DOHH2 (cell line): ENCODE results near the gene APCDD1L.

Source experiments
- H3F3A ChIP-seq: fragments of 200-600 bp; sonication (generic), shearing (Covaris generic); 2 replicates; pipeline ENCODE4 v1.6.0; 2016; ENCODE audit warnings: antibody characterized with exemption, mild to moderate bottlenecking; ENCODE audit not compliant: control insufficient read depth, insufficient read depth
- H3K27ac ChIP-seq: fragments of 200-600 bp; sonication (generic); 2 replicates; pipeline ENCODE4 v1.5.1; 2014; ENCODE audit warnings: low read depth, mild to moderate bottlenecking, low read length, moderate library complexity
- H3K27me3 ChIP-seq: fragments of 200-600 bp; sonication (generic); 2 replicates; pipeline ENCODE4 v1.6.1; 2014; ENCODE audit warnings: mild to moderate bottlenecking, low read length, mixed read lengths; ENCODE audit not compliant: control insufficient read depth
- H3K36me3 ChIP-seq: fragments of 200-600 bp; sonication (generic); 2 replicates; pipeline ENCODE4 v1.6.1; 2014; ENCODE audit warnings: mild to moderate bottlenecking, low read length, moderate library complexity, mixed read lengths; ENCODE audit not compliant: control insufficient read depth
- H3K4me1 ChIP-seq: fragments of 200-600 bp; sonication (generic); 2 replicates; pipeline ENCODE4 v1.6.1; 2014; ENCODE audit warnings: mild to moderate bottlenecking, low read length, mixed read lengths; ENCODE audit not compliant: control insufficient read depth
- H3K4me2 ChIP-seq: fragments of 200-600 bp; sonication (generic); 2 replicates; pipeline ENCODE4 v1.6.0; 2014; ENCODE audit warnings: mild to moderate bottlenecking, low read length, moderate library complexity
- H3K4me3 ChIP-seq: fragments of 200-600 bp; sonication (generic); 2 replicates; pipeline ENCODE4 v1.5.1; 2014; ENCODE audit warnings: mild to moderate bottlenecking, low read length, mixed read lengths
- H3K79me2 ChIP-seq: fragments of 200-600 bp; sonication (generic); 2 replicates; pipeline ENCODE4 v1.6.1; 2014; ENCODE audit warnings: mild to moderate bottlenecking, low read length, mixed read lengths; ENCODE audit not compliant: control insufficient read depth
- H3K9me2 ChIP-seq: fragments of 200-600 bp; sonication (generic); replicated peaks from 2 replicates; pipeline ENCODE4 v1.6.1; 2014; ENCODE audit warnings: mild to moderate bottlenecking, low read length, mixed read lengths; ENCODE audit not compliant: control insufficient read depth
- H3K9me3 ChIP-seq: fragments of 200-600 bp; sonication (generic); 2 replicates; pipeline ENCODE4 v1.6.1; 2014; ENCODE audit warnings: antibody characterized with exemption, low read length, mixed read lengths; ENCODE audit not compliant: control insufficient read depth, insufficient read depth
- H4K20me1 ChIP-seq: fragments of 200-600 bp; sonication (generic); 2 replicates; pipeline ENCODE4 v1.6.0; 2014; ENCODE audit warnings: low read depth, mild to moderate bottlenecking, antibody characterized with exemption, low read length, moderate library complexity; ENCODE audit not compliant: control insufficient read depth, insufficient read depth
- CTCF ChIP-seq: fragments of 200-600 bp; sonication (generic); IDR thresholded peaks from one replicate; pipeline ENCODE4 v1.5.1; 2014; ENCODE audit warnings: antibody characterized with exemption, mild to moderate bottlenecking, low read depth, low read length; ENCODE audit not compliant: poor library complexity, severe bottlenecking
- EZH2phosphoT487 ChIP-seq: fragments of 200-600 bp; sonication (generic); IDR thresholded peaks from 2 replicates; pipeline ENCODE4 v1.6.1; 2017; ENCODE audit warnings: borderline replicate concordance, mild to moderate bottlenecking, antibody characterized with exemption, low read length, moderate library complexity, mixed read lengths

APCDD1L gene

GRCh38 chr20:58478141-58478805 is 36.9 kb downstream of the APCDD1L start:
- Histone ChIP-seq H3K4me2 (no peak overlapping the region), H3K27ac (no peak overlapping the region), H3K4me1 (no peaks in the 10 kb centered on the region), H3F3A (no peaks in the 10 kb centered on the region), H4K20me1 (peaks cover 2% of the 10 kb centered on the region; the same call in 1 of the 2 replicates), H3K36me3 (no peaks in the 10 kb centered on the region), H3K27me3 (no peaks in the 10 kb centered on the region), H3K79me2 (no peaks in the 10 kb centered on the region), H3K9me3 (no peaks in the 10 kb centered on the region), H3K4me3 (no peak overlapping the region), H3K9me2 (no peaks in the 10 kb centered on the region)
- TF ChIP-seq EZH2phosphoT487: no peak
- no peak for TF ChIP-seq CTCF

- no peaks in the 10 kb centered on the region for H3K27me3 ChIP-seq
- H3F3A ChIP-seq: no peaks in the 10 kb centered on the region
- no peak overlapping the region for H3K27ac ChIP-seq
- H3K4me2 ChIP-seq: no peak overlapping the region
- no peaks in the 10 kb centered on the region for H3K36me3 ChIP-seq
- TF ChIP-seq EZH2phosphoT487: no peak
- no peak for TF ChIP-seq CTCF
- peaks cover 2% of the 10 kb centered on the region; the same call in 1 of the 2 replicates for H4K20me1 ChIP-seq
- H3K9me3 ChIP-seq: no peaks in the 10 kb centered on the region
- no peaks in the 10 kb centered on the region for H3K79me2 ChIP-seq
- H3K4me1 ChIP-seq: no peaks in the 10 kb centered on the region
- no peak overlapping the region for H3K4me3 ChIP-seq
- no peaks in the 10 kb centered on the region for H3K9me2 ChIP-seq
Measured at GRCh38 chr20:58475466-58475865, 39.7 kb downstream of the APCDD1L start.

- Histone ChIP-seq H3K36me3 (no peaks in the 10 kb centered on the region), H3K27ac (no peak overlapping the region), H4K20me1 (peaks cover 2% of the 10 kb centered on the region; the same call in 1 of the 2 replicates), H3K9me3 (no peaks in the 10 kb centered on the region), H3K4me1 (no peaks in the 10 kb centered on the region), H3K9me2 (no peaks in the 10 kb centered on the region), H3K4me3 (no peak overlapping the region), H3F3A (no peaks in the 10 kb centered on the region), H3K79me2 (no peaks in the 10 kb centered on the region), H3K27me3 (no peaks in the 10 kb centered on the region), H3K4me2 (no peak overlapping the region)
- TF ChIP-seq EZH2phosphoT487 (no peak), CTCF (no peak)
Measured at GRCh38 chr20:58473453-58474425, 41.5 kb downstream of the APCDD1L start.
